ENCODE results near the gene IFT80. TPM values are rescaled to one million over a fixed set of nuclear protein-coding genes. Genes with fewer than 3 reads are reported as not detected.
A peak's percentile ranks its signal among the peaks of the same experiment; 100 is the strongest.
"Not testable (repeated sequence)": the region's sequence is repeated elsewhere in the genome, so short reads cannot be mapped to it uniquely, and the experiment has no call there.

The IFT80 gene
- polyA plus RNA-seq, 10 donors, result 18.8 to 30.6 (median 25.1) TPM

GRCh38 chr3:160368804-160369203, 30.2 kb downstream of the IFT80 start:
- DNase-seq, result no peak

DNA sequence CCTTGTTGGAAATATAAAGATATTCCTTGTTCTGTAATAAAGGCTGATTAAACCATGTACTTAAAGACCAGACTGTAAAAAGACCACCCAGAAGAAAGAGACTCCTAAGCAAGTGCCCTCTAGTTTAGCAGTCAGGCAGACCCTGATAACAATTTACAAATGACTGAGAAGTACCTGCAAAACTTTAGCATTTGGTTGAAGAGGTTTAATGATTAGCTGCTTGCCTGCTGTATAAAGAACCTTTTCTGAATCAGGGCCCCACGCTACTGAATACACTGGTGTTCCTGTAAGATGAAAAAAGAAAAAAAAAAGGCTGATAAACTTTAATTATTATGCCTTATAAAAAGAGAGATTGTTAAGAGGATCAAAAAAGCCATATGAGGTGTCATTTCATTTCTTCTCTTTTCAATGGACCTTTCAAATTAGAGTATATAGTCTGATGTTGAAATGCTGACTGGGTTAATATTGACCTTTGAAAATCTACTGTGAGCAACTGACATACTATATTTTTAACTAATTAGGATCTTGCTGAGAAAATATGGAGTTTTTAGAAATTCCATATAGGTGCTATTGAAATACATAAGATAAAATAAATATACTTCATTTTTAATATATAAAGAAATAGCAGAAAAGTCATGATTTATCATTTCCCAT, 33.0 kb downstream of the IFT80 start:
- DNase-seq, result no peak

GRCh38 chr3:160362896-160363295, 36.1 kb downstream of the IFT80 start:
- not testable (repeated sequence) for DNase-seq

DNA sequence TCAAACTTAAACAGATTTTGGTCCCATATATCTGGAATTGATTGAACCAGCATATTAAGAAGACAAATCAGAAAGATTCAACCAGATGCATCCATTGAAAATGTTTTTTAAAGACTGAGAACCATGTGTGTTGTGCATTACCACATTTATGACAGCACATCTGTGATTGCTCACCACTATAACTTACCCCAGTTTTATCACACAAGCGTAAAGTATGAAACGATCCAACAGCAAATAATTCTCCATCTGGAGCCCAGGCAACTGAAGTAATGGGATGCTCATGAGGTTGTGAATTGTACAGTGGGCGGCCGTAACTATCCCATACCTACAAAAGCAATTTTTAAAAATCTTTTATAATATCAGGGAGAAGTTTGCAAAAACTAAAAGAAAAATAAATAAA, 43.2 kb downstream of the IFT80 start:
- DNase-seq, result no peak

GRCh38 chr3:160346511-160346910, 52.5 kb downstream of the IFT80 start:
- peak in 1 of 3 donors; percentile 2 for DNase-seq

DNA sequence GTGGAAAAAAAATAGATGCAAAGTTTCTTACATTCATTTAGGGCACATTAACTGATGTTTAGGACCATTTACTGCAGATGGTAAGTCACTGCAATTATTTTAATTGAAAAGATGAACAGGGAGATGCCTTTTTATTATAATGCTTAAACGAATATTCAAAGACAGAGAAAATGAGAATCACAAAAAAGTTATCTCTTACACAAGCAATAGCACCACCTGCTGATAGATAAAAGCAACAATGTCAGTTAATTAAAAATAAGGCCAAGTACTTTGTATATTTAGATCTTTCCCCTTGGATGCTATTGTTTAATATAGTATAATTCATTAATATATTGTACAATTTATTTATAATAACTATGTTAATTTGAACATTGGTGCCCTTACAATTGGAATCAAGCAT, 55.9 kb downstream of the IFT80 start:
- peak; percentile 3 to 15 (median 6) for DNase-seq

GRCh38 chr3:160340351-160340750, 58.7 kb downstream of the IFT80 start:
- no peak for DNase-seq

GRCh38 chr3:160331127-160331937, 67.7 kb downstream of the IFT80 start:
- DNase-seq, result peak in 1 of 3 donors; percentile 57

- DNase-seq, result no peak
These were observed 68.3 kb downstream of the IFT80 start for GRCh38 chr3:160330690-160331089.

- DNase-seq, result no peak
These were observed 68.9 kb downstream of the IFT80 start for GRCh38 chr3:160330109-160330508.

DNA sequence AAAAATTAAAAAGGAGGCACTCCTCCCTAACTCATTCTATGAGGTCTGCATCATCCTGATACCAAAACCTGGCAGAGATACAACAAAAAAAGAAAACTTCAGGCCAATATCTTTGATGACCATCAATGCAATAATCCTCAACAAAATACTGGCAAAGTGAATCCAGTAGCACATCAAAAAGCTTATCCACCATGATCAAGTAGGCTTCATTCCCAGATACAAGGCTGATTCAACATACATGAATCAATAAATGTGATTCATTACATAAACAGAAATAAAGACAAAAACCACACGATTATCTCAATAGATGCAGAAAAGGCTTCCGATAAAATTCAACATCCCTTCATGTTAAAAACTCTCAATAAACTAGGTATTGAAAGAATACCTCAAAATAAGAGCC, 72.7 kb downstream of the IFT80 start:
- DNase-seq, result not testable (repeated sequence)

DNA sequence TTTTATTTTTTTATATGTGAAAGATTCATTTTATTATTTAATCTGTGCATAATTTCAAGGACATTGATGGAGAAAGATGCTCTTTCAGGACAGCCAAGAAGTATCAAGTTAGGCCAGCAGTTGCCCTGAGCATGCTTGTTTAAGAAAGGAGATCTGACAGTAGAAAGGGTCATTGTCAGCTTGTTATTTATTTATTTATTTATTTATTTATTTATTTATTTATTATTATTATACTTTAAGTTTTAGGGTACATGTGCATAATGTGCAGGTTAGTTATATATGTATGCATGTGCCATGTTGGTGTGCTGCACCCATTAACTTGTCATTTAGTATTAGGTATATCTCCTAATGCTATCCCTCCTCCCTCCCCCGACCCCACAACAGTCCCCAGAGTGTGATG, 77.2 kb downstream of the IFT80 start:
- DNase-seq, result not testable (repeated sequence)

GRCh38 chr3:160319322-160319721, 79.7 kb downstream of the IFT80 start:
- DNase-seq, result no peak

DNA sequence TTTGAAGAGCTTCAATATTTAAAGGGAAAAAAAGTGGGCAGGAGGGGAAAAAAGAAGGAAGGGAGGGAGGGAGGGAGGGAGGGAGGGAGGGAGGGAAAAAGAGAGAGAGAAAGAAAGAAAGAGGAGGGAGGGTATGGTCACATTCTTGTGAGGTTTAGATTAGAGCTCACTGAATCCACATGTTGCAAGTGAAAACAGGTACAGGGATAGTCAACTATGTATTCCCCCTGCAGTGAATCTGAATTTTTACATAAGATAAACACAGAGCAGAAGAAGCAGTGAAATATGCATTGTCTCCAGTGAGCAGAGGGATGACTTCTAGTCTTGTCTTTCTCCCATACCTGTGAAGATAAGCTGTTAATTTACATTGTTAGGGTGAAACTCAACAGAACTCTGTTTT, 84.0 kb downstream of the IFT80 start:
- no peak for DNase-seq

DNA sequence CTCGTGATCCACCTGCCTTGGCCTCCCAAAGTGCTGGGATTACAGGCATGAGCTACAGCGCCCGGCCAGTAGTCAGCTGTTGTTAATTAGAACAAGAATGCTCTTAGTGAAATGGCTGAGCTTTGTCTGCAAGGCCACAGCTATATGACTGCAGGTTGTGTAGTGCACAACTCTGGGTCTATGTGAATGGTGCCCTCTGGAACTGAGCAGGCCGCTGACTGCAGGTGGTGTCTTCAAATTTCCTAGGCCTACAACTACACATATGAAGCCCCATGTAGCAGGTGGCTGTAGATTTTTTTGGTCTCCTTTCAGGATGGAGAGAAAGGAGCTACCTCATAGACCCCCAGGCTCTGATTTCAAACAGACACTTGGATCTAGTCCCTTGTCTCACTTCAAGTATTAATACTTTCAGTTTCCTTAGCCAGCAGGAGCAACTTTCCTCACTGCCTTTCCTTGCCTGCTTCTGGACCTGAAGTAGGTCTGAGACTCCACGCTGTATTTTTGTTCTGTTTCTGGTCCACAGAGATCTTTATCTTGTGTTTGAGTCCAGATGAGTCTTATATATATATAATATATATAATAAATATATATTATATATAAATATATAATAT, 86.9 kb downstream of the IFT80 start:
- DNase-seq, result no peak

GRCh38 chr3:160302806-160303205, 96.2 kb downstream of the IFT80 start:
- no peak for DNase-seq

GRCh38 chr3:160296591-160296990, 102.4 kb downstream of the IFT80 start:
- DNase-seq, result peak in 1 of 3 donors; percentile 19

GRCh38 chr3:160291909-160292299, 107.1 kb downstream of the IFT80 start:
- DNase-seq, result peak in 1 of 3 donors; percentile 6

DNA sequence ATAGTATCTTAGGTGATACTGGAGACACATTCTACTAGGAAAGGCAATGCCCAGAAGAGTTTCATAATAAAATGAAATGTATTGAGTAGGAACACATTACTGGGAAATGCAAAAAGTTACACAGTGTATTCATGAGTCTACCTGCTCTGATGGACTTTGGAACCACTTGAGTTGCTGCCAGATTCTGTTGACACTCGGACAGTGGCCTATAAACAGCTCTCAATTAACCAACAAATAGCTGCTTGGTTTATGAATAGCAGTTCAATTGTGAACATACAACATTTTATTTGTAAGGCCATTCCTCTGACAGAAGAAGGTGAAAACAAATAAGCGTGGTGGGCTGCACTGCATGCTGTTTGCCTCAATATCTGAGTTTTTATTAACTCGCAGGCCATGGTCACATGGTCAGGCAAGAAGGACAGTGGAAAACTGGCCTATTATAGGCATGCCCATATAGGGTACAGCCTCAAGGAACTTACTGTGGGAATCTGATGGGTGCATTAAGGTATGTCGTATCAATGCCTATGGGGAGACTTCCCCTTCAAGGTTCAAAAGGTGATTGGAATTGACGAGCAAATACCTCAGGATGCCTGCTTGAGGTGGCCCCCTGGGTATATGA, 107.6 kb downstream of the IFT80 start:
- DNase-seq, result no peak

GRCh38 chr3:160287666-160288065, 111.4 kb downstream of the IFT80 start:
- DNase-seq, result no peak

DNA sequence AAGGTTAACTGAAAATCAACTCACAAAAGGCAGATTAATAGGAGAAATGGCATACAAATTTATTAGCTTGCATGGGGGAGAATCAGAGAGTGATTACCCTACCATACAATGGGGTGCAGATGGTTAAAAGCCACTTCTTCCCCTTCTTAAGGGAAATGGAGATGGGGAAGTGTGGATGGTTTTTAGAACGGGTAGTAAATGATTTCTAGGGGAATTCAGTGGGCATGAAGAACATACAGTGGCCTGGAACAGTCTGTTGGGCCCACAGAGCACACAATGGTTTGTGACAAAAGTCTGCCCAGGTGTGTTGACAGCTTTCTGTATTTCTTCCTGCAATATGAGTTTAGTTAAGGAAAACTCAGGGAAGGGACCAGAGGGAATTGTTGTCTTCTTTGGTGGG, 112.8 kb downstream of the IFT80 start:
- no peak for DNase-seq

DNA sequence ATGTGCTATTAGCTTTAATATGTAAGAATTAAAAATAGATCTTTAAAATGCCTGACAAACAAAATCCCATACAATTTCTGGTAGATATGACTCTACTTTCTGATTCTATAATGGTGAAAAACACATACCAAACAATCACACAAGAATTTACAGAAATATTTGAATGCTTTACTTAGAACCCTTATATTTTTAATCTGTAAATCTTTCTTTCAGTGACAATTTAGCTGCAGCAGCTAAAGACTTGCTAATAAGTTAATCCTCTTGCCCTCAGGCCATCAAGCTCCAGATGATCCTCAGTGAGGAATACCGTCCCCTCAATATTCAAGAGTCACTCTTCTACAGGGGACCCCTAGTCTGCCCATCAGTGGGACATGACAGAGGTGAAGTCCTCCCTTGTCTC, 118.2 kb downstream of the IFT80 start:
- no peak for DNase-seq

DNA sequence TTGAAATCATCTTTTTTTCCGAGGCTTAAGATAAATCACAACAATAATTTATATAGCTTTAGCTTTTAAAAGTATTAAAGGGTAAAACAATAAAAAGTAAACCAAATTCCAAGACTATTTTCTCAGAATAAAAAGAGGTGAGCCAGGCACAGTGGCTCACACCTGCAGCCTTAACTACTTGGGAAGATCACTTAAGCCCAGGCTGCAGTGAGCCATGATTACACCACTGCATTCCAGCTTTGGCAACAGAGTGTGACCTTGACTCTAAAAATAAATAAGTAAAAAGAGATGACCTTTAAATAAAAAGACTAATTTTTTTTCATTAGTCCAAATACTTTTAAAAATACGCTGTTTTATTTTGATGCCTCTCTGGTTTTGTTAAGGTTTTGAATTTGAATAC, 119.4 kb downstream of the IFT80 start:
- DNase-seq, result no peak
